MM.1S (cell line): ENCODE measurements around the gene FIGN.

ENCODE experiments used
- EZH2 ChIP-seq: fragments of 300-600 bp; sonication (generic); optimal IDR thresholded peaks from 2 replicates; pipeline ENCODE3; 2017; ENCODE audit warnings: low read depth, mild to moderate bottlenecking, antibody characterized with exemption, low read length, mixed read lengths
- TF ChIP-seq, protein P1 (sequence below): fragments of 300-600 bp; sonication (generic); IDR thresholded peaks from 2 replicates; pipeline ENCODE4 v1.5.1; 2016; ENCODE audit warnings: antibody characterized with exemption, low read length, mixed read lengths

- TF ChIP-seq, protein P1, sequence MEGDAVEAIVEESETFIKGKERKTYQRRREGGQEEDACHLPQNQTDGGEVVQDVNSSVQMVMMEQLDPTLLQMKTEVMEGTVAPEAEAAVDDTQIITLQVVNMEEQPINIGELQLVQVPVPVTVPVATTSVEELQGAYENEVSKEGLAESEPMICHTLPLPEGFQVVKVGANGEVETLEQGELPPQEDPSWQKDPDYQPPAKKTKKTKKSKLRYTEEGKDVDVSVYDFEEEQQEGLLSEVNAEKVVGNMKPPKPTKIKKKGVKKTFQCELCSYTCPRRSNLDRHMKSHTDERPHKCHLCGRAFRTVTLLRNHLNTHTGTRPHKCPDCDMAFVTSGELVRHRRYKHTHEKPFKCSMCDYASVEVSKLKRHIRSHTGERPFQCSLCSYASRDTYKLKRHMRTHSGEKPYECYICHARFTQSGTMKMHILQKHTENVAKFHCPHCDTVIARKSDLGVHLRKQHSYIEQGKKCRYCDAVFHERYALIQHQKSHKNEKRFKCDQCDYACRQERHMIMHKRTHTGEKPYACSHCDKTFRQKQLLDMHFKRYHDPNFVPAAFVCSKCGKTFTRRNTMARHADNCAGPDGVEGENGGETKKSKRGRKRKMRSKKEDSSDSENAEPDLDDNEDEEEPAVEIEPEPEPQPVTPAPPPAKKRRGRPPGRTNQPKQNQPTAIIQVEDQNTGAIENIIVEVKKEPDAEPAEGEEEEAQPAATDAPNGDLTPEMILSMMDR, result no peak
- no peak for TF ChIP-seq EZH2
Observed at GRCh38 chr2:163713534-163714311, 22.1 kb downstream of the FIGN start.
